Measurements from ENCODE around the gene SLC2A10. TPM values are rescaled to one million over a fixed set of nuclear protein-coding genes. Genes with fewer than 3 reads are reported as not detected.

Gene SLC2A10
- total and polyA plus RNA-seq, 10 of the 15 experiments (the other 5 are each of a cell fraction or from before 2014, with no cell fraction given) = not detected

DNA sequence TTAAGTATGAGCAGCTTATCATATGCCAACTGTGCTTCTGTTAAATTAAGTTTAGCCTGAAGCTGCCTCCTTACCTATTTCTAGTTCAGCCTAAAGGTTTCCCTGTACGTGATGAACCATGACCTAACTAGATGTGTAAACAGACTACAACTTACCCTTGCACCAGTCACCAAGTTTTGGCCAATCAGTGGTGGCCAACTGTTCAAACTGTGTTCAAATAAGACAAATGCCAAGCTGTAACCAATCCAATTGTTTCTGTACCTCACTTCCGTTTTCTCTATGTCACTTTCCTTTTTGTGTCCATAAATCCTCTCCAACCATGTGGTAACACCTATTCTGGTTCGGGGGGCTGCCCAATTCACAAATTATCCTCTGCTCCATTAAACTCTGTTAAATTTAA, 6.0 kb upstream of the SLC2A10 start:
- FAIRE-seq (no peak), DNase-seq (ENCODE audit: low read depth, low spot score) (no peak), ATAC-seq (no peak)
- intact Hi-C loops (cut with micrococcal nuclease; ENCODE audit: unreplicated experiment) (no loop called here), in situ Hi-C loops (cut with MboI) (no loop called here)
- no peaks in the 10 kb centered on the region for H3K79me2 ChIP-seq (ENCODE audit: control insufficient read depth, insufficient read depth, low read length)
- no peaks in the 10 kb centered on the region for H3K4me1 ChIP-seq (ENCODE audit: control insufficient read depth, insufficient read depth, low read length)
- no peak overlapping the region for H3K4me3 ChIP-seq
- POLR2A ChIA-PET = no interaction called here
- no peak overlapping the region for H3K9ac ChIP-seq (ENCODE audit: control insufficient read depth, insufficient read depth, low read length)
- peaks cover 2% of the 10 kb centered on the region; the same call in 1 of the 3 replicates for H3K9me3 ChIP-seq (replicated peaks; ENCODE audit: control insufficient read depth, insufficient read depth, low read length)
- SMC1A ChIA-PET (ENCODE audit: uncharacterized antibody, unreplicated experiment) = no interaction called here
- H3K4me2 ChIP-seq (ENCODE audit: control insufficient read depth, insufficient read depth) = no peak overlapping the region
- no peak overlapping the region for H2AFZ ChIP-seq (ENCODE audit: control insufficient read depth, low read depth, low read length)
- no peaks in the 10 kb centered on the region for H3K36me3 ChIP-seq (ENCODE audit: control insufficient read depth in 2 of 2, insufficient read depth in 2 of 2, low read length in 1 of 2)
- H3K27me3 ChIP-seq (replicated peaks in 1 of 2; ENCODE audit: control insufficient read depth in 2 of 2, insufficient read depth in 2 of 2, low read length in 1 of 2) = peaks cover 0 to 2% of the 10 kb centered on the region in 2 experiments; a peak in 3 of 4 replicates
- WGBS (ENCODE audit: insufficient coverage, insufficient replicate concordance, low lambda C conversion rate, missing lambda C conversion rate) = 4% methylated on average over 3 of the region's 3 CpGs
- TF ChIP-seq, protein P1, sequence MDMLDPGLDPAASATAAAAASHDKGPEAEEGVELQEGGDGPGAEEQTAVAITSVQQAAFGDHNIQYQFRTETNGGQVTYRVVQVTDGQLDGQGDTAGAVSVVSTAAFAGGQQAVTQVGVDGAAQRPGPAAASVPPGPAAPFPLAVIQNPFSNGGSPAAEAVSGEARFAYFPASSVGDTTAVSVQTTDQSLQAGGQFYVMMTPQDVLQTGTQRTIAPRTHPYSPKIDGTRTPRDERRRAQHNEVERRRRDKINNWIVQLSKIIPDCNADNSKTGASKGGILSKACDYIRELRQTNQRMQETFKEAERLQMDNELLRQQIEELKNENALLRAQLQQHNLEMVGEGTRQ (IDR thresholded peaks at IDR 0.05; ENCODE audit: borderline replicate concordance, low read depth, low read length) = no peak
- TF ChIP-seq BACH1 (IDR thresholded peaks at IDR 0.05; ENCODE audit: borderline replicate concordance) (no peak), CBX3 (IDR thresholded peaks at IDR 0.05; ENCODE audit: borderline replicate concordance, low read depth) (no peak), ZZZ3 (IDR thresholded peaks at IDR 0.05; ENCODE audit: control insufficient read depth, insufficient read length, low read depth) (no peak), MEF2B (IDR thresholded peaks at IDR 0.05; ENCODE audit: partially characterized antibody, poor library complexity, severe bottlenecking) (no peak), ZNF384 (IDR thresholded peaks at IDR 0.05; ENCODE audit: borderline replicate concordance, low read depth, low read length) (no peak), RCOR1 (conservative IDR thresholded peaks at IDR 0.05; ENCODE audit: low read depth, low read length) (no peak), ATF7 (IDR thresholded peaks at IDR 0.05; ENCODE audit: low read depth) (no peak), HDAC2 (IDR thresholded peaks at IDR 0.05) (no peak)
- TF ChIP-seq, protein P2, sequence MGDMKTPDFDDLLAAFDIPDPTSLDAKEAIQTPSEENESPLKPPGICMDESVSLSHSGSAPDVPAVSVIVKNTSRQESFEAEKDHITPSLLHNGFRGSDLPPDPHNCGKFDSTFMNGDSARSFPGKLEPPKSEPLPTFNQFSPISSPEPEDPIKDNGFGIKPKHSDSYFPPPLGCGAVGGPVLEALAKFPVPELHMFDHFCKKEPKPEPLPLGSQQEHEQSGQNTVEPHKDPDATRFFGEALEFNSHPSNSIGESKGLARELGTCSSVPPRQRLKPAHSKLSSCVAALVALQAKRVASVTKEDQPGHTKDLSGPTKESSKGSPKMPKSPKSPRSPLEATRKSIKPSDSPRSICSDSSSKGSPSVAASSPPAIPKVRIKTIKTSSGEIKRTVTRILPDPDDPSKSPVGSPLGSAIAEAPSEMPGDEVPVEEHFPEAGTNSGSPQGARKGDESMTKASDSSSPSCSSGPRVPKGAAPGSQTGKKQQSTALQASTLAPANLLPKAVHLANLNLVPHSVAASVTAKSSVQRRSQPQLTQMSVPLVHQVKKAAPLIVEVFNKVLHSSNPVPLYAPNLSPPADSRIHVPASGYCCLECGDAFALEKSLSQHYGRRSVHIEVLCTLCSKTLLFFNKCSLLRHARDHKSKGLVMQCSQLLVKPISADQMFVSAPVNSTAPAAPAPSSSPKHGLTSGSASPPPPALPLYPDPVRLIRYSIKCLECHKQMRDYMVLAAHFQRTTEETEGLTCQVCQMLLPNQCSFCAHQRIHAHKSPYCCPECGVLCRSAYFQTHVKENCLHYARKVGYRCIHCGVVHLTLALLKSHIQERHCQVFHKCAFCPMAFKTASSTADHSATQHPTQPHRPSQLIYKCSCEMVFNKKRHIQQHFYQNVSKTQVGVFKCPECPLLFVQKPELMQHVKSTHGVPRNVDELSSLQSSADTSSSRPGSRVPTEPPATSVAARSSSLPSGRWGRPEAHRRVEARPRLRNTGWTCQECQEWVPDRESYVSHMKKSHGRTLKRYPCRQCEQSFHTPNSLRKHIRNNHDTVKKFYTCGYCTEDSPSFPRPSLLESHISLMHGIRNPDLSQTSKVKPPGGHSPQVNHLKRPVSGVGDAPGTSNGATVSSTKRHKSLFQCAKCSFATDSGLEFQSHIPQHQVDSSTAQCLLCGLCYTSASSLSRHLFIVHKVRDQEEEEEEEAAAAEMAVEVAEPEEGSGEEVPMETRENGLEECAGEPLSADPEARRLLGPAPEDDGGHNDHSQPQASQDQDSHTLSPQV (IDR thresholded peaks at IDR 0.05) = no peak
- RAD21 ChIA-PET (ENCODE audit: unreplicated experiment) = no interaction called here
- CTCF ChIA-PET = interaction anchor here (1.2 to 1.9 kb wide), 2 partner anchors 9 to 45 kb away, joined by 4 to 5 read pairs; no protein-coding TSS in a partner anchor
- no peak overlapping the region for H3K27ac ChIP-seq (ENCODE audit: control insufficient read depth, insufficient read depth)
- no TSS peak for BruUV-seq (replicated peaks)
- no peaks in the 10 kb centered on the region for H4K20me1 ChIP-seq (ENCODE audit: control insufficient read depth, insufficient read depth)

Measured in GM12878 (cell line).